Esophagus squamous epithelium (tissue), 5 donors: ENCODE data around the gene LAMA3. TPM values are rescaled to one million over a fixed set of nuclear protein-coding genes. Genes with fewer than 3 reads are reported as not detected.

Source experiments
- DNase-seq: peaks from one replicate; lab custom pipeline; 2025; lab: John Stamatoyannopoulos, UW
- H3K27ac ChIP-seq, 4 donors: fragments of 200-600 bp; sonication (generic); one replicate each; pipeline ENCODE4 v1.5.1; 2016 to 2019; ENCODE audit warnings: mild to moderate bottlenecking in 1 of 4
- H3K27me3 ChIP-seq, 4 donors: fragments of 200-600 bp; sonication (generic); 1 replicate in 3 of 4; 2 replicates in 1 of 4; pipeline versions ENCODE4 v1.5.1 to v1.6.0; 2017 to 2021; ENCODE audit warnings: antibody characterized with exemption in 1 of 4
- H3K36me3 ChIP-seq, 3 donors: fragments of 200-600 bp; sonication (generic); one replicate each; pipeline ENCODE4 v1.5.1; 2016 to 2019
- H3K4me1 ChIP-seq, 3 donors: fragments of 200-600 bp; sonication (generic); one replicate each; pipeline ENCODE4 v1.5.1; 2017 to 2019
- H3K4me3 ChIP-seq, 4 donors: fragments of 200-600 bp; sonication (generic); 1 replicate in 3 of 4; 2 replicates in 1 of 4; pipeline ENCODE4 v1.5.1; 2016 to 2019; ENCODE audit warnings: mild to moderate bottlenecking in 2 of 4, moderate library complexity in 1 of 4
- H3K9me3 ChIP-seq, 3 donors: fragments of 200-600 bp; sonication (generic); one replicate each; pipeline ENCODE4 v1.5.1; 2016 to 2019
- POLR2A ChIP-seq, 4 donors: fragments of 450-650 bp; IDR thresholded peaks; one replicate each; pipeline ENCODE4 v1.6.1; 2017; ENCODE audit warnings: antibody characterized with exemption in 4 of 4, mild to moderate bottlenecking in 4 of 4, moderate library complexity in 3 of 4
- WGBS, 2 donors: methylation state at CpG; one replicate each; pipeline ENCODE4 v1.1.5; 2018; 5-methylcytosine and 5-hydroxymethylcytosine counted together
- intact Hi-C: fragments of 100-400 bp; cut with DNase I; formaldehyde crosslinking; loops from one replicate; pipeline ENCODE4 v1.15.0; 2022
- total RNA-seq, 4 donors: library from RNA; depleted of rRNA; stranded (reverse); fragments of >200 nt; gene quantifications; one replicate each; pipeline ENCODE4 v1.1.0, GENCODE V29; 2016
- TF ChIP-seq, protein P1 (sequence below), 6 experiments: fragments of 450-650 bp in 4 of 6; fragments of 200-600 bp in 2 of 6; sonication (generic) in 2 of 6; IDR thresholded peaks; one replicate each; pipeline ENCODE4 v1.5.1; 2016 to 2019; ENCODE audit warnings: antibody characterized with exemption in 6 of 6, mild to moderate bottlenecking in 4 of 6, moderate library complexity in 4 of 6
- donor health status: DM: yes; HTN: yes; CAD: no.

LAMA3 gene
- total RNA-seq, 4 donors from 2014 or later, result 28.7 to 81.3 (median 44.8) TPM

GRCh38 chr18:23837591-23837990 lies 148.3 kb downstream of the LAMA3 start:
- Histone ChIP-seq H3K27me3 (no peaks in the 10 kb centered on the region), H3K36me3 (peaks cover 0 to 13% (median 0%) of the 10 kb centered on the region in 3 donors), H3K4me1 (peaks cover 0 to 36% (median 0%) of the 10 kb centered on the region in 3 donors), H3K27ac (peak overlapping the region in 1 of 4 donors; percentile 45), H3K4me3 (no peak overlapping the region), H3K9me3 (no peaks in the 10 kb centered on the region)
- 63 to 80% methylated on average over 1 of the region's 1 CpG for WGBS, 2 donors
- intact Hi-C loops, result no loop called here
- TF ChIP-seq, protein P1, sequence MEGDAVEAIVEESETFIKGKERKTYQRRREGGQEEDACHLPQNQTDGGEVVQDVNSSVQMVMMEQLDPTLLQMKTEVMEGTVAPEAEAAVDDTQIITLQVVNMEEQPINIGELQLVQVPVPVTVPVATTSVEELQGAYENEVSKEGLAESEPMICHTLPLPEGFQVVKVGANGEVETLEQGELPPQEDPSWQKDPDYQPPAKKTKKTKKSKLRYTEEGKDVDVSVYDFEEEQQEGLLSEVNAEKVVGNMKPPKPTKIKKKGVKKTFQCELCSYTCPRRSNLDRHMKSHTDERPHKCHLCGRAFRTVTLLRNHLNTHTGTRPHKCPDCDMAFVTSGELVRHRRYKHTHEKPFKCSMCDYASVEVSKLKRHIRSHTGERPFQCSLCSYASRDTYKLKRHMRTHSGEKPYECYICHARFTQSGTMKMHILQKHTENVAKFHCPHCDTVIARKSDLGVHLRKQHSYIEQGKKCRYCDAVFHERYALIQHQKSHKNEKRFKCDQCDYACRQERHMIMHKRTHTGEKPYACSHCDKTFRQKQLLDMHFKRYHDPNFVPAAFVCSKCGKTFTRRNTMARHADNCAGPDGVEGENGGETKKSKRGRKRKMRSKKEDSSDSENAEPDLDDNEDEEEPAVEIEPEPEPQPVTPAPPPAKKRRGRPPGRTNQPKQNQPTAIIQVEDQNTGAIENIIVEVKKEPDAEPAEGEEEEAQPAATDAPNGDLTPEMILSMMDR (IDR thresholded peaks at IDR 0.05), result no peak
- TF ChIP-seq POLR2A (IDR thresholded peaks at IDR 0.05), result no peak
- DNase-seq, result no peak

- no peak for DNase-seq
- Histone ChIP-seq H3K9me3 (no peaks in the 10 kb centered on the region), H3K4me1 (peaks cover 0 to 36% (median 0%) of the 10 kb centered on the region in 3 donors), H3K4me3 (no peak overlapping the region), H3K27me3 (no peaks in the 10 kb centered on the region), H3K36me3 (peaks cover 0 to 19% (median 0%) of the 10 kb centered on the region in 3 donors), H3K27ac (peak overlapping the region in 1 of 4 donors; percentile 45)
- 25 to 37% methylated on average over 2 of the region's 2 CpGs for WGBS, 2 donors
- intact Hi-C loops, result no loop called here
- no peak for TF ChIP-seq POLR2A (IDR thresholded peaks at IDR 0.05)
- TF ChIP-seq, protein P1 (IDR thresholded peaks at IDR 0.05), result no peak
Observed at GRCh38 chr18:23838233-23838632, 149.0 kb downstream of the LAMA3 start.

- Histone ChIP-seq H3K36me3 (peaks cover 0 to 21% (median 0%) of the 10 kb centered on the region in 3 donors), H3K27me3 (no peaks in the 10 kb centered on the region), H3K4me1 (peaks cover 0 to 36% (median 0%) of the 10 kb centered on the region in 3 donors), H3K9me3 (no peaks in the 10 kb centered on the region), H3K27ac (peak overlapping the region in 1 of 4 donors; percentile 45), H3K4me3 (no peak overlapping the region)
- no peak for TF ChIP-seq POLR2A (IDR thresholded peaks at IDR 0.05)
- TF ChIP-seq, protein P1 (IDR thresholded peaks at IDR 0.05), result no peak
- 18 to 25% methylated on average over 7 of the region's 7 CpGs for WGBS, 2 donors
- no peak for DNase-seq
- intact Hi-C loops, result no loop called here
Observed at GRCh38 chr18:23838801-23839366, 149.6 kb downstream of the LAMA3 start.

- WGBS, 2 donors, result 95 to 97% methylated on average over 10 to 12 of the region's 14 CpGs
- intact Hi-C loops, result no loop called here
- H3K36me3 ChIP-seq, result peaks cover 0 to 52% (median 0%) of the 10 kb centered on the region in 3 donors
- peaks cover 0 to 25% (median 0%) of the 10 kb centered on the region in 3 donors for H3K4me1 ChIP-seq
- no peak overlapping the region for H3K27ac ChIP-seq
- no peaks in the 10 kb centered on the region for H3K27me3 ChIP-seq
- TF ChIP-seq POLR2A (IDR thresholded peaks at IDR 0.05), result no peak
- TF ChIP-seq, protein P1 (IDR thresholded peaks at IDR 0.05), result no peak
- DNase-seq, result no peak
- H3K4me3 ChIP-seq, result no peak overlapping the region
- no peaks in the 10 kb centered on the region for H3K9me3 ChIP-seq
Observed at GRCh38 chr18:23842305-23842704, 153.1 kb downstream of the LAMA3 start.

- TF ChIP-seq, protein P1 (IDR thresholded peaks at IDR 0.05), result no peak
- TF ChIP-seq POLR2A (IDR thresholded peaks at IDR 0.05), result no peak
- H3K4me3 ChIP-seq, result no peak overlapping the region
- WGBS, 2 donors, result 71 to 81% methylated on average over 6 to 9 of the region's 9 CpGs
- no peaks in the 10 kb centered on the region for H3K27me3 ChIP-seq
- H3K27ac ChIP-seq, result no peak overlapping the region
- no peaks in the 10 kb centered on the region for H3K9me3 ChIP-seq
- no peak for DNase-seq
- H3K4me1 ChIP-seq, result no peaks in the 10 kb centered on the region
- peaks cover 0 to 71% (median 0%) of the 10 kb centered on the region in 3 donors for H3K36me3 ChIP-seq
- intact Hi-C loops, result no loop called here
Observed at GRCh38 chr18:23844991-23845680, 155.9 kb downstream of the LAMA3 start.
